ENCODE measurements around the gene PTPN7. TPM values are rescaled to one million over a fixed set of nuclear protein-coding genes. Genes with fewer than 3 reads are reported as not detected.

Gene PTPN7
- total RNA-seq, 1 experiment from 2014 or later: not detected

DNA sequence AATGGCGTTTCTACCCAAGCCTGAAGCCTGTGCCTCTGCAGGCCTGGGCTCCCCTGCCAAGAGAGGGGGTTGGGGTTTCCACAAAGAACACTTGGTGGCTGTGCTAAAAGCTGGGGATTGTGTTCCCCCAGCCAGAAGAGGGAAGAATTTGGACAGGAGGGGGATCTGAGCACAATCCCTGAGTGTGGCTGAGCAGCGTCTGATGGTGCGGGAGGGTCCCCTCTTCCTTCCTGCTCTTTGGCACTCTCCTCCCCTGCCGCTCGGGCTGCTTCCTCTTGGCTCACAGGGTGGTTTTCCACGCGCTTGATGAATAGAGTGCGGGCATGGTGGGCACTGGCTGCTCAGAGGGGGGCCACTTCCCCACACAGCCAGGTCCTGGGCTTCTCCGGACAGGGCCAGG is 34.0 kb downstream of the PTPN7 start:
- Histone ChIP-seq H3K79me2 (ENCODE audit: low read length) (no peaks in the 10 kb centered on the region), H3F3A (ENCODE audit: low read length, unreplicated experiment) (no peaks in the 10 kb centered on the region), H4K20me1 (ENCODE audit: low read length) (no peaks in the 10 kb centered on the region), H3K36me3 (ENCODE audit: low read depth, low read length) (no peaks in the 10 kb centered on the region), H3K9me3 (ENCODE audit: low read length) (no peaks in the 10 kb centered on the region), H3K9me2 (replicated peaks; ENCODE audit: low read length) (no peaks in the 10 kb centered on the region), H3K4me3 (ENCODE audit: low read length) (no peak overlapping the region), H3K27ac (ENCODE audit: low read length) (no peak overlapping the region), H3K4me2 (ENCODE audit: low read length) (no peak overlapping the region), H2AFZ (ENCODE audit: low read length) (no peak overlapping the region), H3K27me3 (ENCODE audit: low read length) (no peaks in the 10 kb centered on the region), H3K9ac (ENCODE audit: low read length) (no peak overlapping the region), H3K4me1 (ENCODE audit: insufficient read depth, low read length) (no peaks in the 10 kb centered on the region)
- DNase-seq: no peak
- TF ChIP-seq, protein P1, sequence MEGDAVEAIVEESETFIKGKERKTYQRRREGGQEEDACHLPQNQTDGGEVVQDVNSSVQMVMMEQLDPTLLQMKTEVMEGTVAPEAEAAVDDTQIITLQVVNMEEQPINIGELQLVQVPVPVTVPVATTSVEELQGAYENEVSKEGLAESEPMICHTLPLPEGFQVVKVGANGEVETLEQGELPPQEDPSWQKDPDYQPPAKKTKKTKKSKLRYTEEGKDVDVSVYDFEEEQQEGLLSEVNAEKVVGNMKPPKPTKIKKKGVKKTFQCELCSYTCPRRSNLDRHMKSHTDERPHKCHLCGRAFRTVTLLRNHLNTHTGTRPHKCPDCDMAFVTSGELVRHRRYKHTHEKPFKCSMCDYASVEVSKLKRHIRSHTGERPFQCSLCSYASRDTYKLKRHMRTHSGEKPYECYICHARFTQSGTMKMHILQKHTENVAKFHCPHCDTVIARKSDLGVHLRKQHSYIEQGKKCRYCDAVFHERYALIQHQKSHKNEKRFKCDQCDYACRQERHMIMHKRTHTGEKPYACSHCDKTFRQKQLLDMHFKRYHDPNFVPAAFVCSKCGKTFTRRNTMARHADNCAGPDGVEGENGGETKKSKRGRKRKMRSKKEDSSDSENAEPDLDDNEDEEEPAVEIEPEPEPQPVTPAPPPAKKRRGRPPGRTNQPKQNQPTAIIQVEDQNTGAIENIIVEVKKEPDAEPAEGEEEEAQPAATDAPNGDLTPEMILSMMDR (conservative IDR thresholded peaks at IDR 0.05; ENCODE audit: low read depth, low read length): no peak
- no peak for TF ChIP-seq EZH2phosphoT487 (IDR thresholded peaks at IDR 0.05; ENCODE audit: borderline replicate concordance, low read length)
- no peak for TF ChIP-seq EZH2 (IDR thresholded peaks at IDR 0.05; ENCODE audit: low read length, unreplicated experiment)
- intact Hi-C loops (cut with micrococcal nuclease): no loop called here
- ChIA-PET POLR2A (ENCODE audit: unreplicated experiment) (no interaction called here), CTCF (no interaction called here)
- no peak for ATAC-seq
- BruUV-seq (replicated peaks): no TSS peak

DNA sequence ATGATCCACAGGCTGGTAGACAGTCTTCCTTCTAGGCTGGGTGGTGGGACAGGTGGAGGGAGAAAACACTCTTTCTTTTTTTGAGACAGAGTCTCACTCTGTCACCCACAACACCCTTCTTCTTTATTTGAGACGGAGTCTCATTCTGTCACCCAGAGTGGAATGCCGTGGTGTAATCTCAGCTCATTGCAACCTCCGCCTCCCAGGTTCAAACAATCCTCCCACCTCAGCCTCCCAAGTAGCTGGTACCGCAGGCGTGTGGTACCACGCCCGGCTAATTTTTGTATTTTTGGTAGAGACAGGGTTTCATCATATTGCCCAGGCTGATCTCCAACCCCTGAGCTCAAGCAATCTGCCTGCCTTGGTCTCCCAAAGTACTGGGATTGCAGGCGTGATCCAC is 34.8 kb downstream of the PTPN7 start:
- H3F3A ChIP-seq (ENCODE audit: low read length, unreplicated experiment): no peaks in the 10 kb centered on the region
- H3K27me3 ChIP-seq (ENCODE audit: low read length): no peaks in the 10 kb centered on the region
- BruUV-seq (replicated peaks): no TSS peak
- H4K20me1 ChIP-seq (ENCODE audit: low read length): no peaks in the 10 kb centered on the region
- no peak overlapping the region for H3K4me3 ChIP-seq (ENCODE audit: low read length)
- no peak overlapping the region for H3K27ac ChIP-seq (ENCODE audit: low read length)
- TF ChIP-seq EZH2phosphoT487 (IDR thresholded peaks at IDR 0.05; ENCODE audit: borderline replicate concordance, low read length): no peak
- no peak for TF ChIP-seq EZH2 (IDR thresholded peaks at IDR 0.05; ENCODE audit: low read length, unreplicated experiment)
- TF ChIP-seq, protein P1 (conservative IDR thresholded peaks at IDR 0.05; ENCODE audit: low read depth, low read length): no peak
- ChIA-PET POLR2A (ENCODE audit: unreplicated experiment) (no interaction called here), CTCF (no interaction called here)
- H3K9me3 ChIP-seq (ENCODE audit: low read length): no peaks in the 10 kb centered on the region
- ATAC-seq: no peak
- no peak overlapping the region for H2AFZ ChIP-seq (ENCODE audit: low read length)
- H3K4me2 ChIP-seq (ENCODE audit: low read length): no peak overlapping the region
- no peaks in the 10 kb centered on the region for H3K36me3 ChIP-seq (ENCODE audit: low read depth, low read length)
- intact Hi-C loops (cut with micrococcal nuclease): no loop called here
- no peak overlapping the region for H3K9ac ChIP-seq (ENCODE audit: low read length)
- no peaks in the 10 kb centered on the region for H3K79me2 ChIP-seq (ENCODE audit: low read length)
- no peaks in the 10 kb centered on the region for H3K4me1 ChIP-seq (ENCODE audit: insufficient read depth, low read length)
- no peak for DNase-seq
- no peaks in the 10 kb centered on the region for H3K9me2 ChIP-seq (replicated peaks; ENCODE audit: low read length)

DNA sequence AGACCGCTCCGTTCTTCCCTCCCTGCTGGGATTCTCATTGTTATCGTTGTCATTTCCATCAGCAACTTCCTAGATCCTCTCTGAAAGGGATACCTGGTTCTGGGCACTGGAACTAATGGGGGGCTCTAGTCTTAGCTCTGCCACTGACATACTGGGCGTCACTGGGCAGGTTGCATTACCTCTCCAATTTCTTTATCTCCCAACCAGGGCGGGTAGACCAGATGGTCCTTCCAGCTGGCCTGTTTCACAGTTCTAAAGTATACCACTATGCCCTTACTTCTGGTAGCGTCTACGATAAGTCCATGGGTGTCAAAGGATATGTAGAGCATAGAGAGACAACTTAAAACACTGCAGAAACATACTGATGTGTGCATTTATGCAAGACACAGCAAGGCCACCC is 36.3 kb downstream of the PTPN7 start:
- Histone ChIP-seq H3K9ac (ENCODE audit: low read length) (no peak overlapping the region), H3K27me3 (ENCODE audit: low read length) (no peaks in the 10 kb centered on the region), H3K9me2 (replicated peaks; ENCODE audit: low read length) (no peaks in the 10 kb centered on the region), H3K36me3 (ENCODE audit: low read depth, low read length) (no peaks in the 10 kb centered on the region), H3F3A (ENCODE audit: low read length, unreplicated experiment) (no peaks in the 10 kb centered on the region), H4K20me1 (ENCODE audit: low read length) (no peaks in the 10 kb centered on the region), H2AFZ (ENCODE audit: low read length) (no peak overlapping the region), H3K79me2 (ENCODE audit: low read length) (no peaks in the 10 kb centered on the region), H3K4me1 (ENCODE audit: insufficient read depth, low read length) (no peaks in the 10 kb centered on the region), H3K9me3 (ENCODE audit: low read length) (no peaks in the 10 kb centered on the region), H3K4me2 (ENCODE audit: low read length) (no peak overlapping the region), H3K27ac (ENCODE audit: low read length) (no peak overlapping the region), H3K4me3 (ENCODE audit: low read length) (no peak overlapping the region)
- TF ChIP-seq EZH2phosphoT487 (IDR thresholded peaks at IDR 0.05; ENCODE audit: borderline replicate concordance, low read length): no peak
- TF ChIP-seq EZH2 (IDR thresholded peaks at IDR 0.05; ENCODE audit: low read length, unreplicated experiment): no peak
- TF ChIP-seq, protein P1 (conservative IDR thresholded peaks at IDR 0.05; ENCODE audit: low read depth, low read length): no peak
- intact Hi-C loops (cut with micrococcal nuclease): no loop called here
- ATAC-seq (no peak), DNase-seq (no peak)
- CTCF ChIA-PET: interaction anchor here (0.5 to 0.7 kb wide), 2 partner anchors 38 to 120 kb away, joined by 3 read pairs; no protein-coding TSS in a partner anchor
- no TSS peak for BruUV-seq (replicated peaks)
- POLR2A ChIA-PET (ENCODE audit: unreplicated experiment): no interaction called here

Measured in PC-3 (cell line).